Neural progenitor cell (in vitro differentiated cells): ENCODE measurements around the gene PMPCA. TPM values are rescaled to one million over a fixed set of nuclear protein-coding genes. Genes with fewer than 3 reads are reported as not detected.
A peak's percentile ranks its signal among the peaks of the same experiment; 100 is the strongest.

Experiments used
- DNase-seq: peaks from one replicate; pipeline ENCODE4 v3.0.0-alpha.2; 2016; ENCODE audit warnings: low spot score
- H2AFZ ChIP-seq: fragments of 200-600 bp; sonication (generic); replicated peaks from 2 replicates; pipeline ENCODE4 v1.6.1; 2016; ENCODE audit warnings: antibody characterized with exemption
- H3F3A ChIP-seq: fragments of 200-600 bp; sonication (generic); 2 replicates; pipeline ENCODE4 v1.6.1; 2016; ENCODE audit warnings: antibody characterized with exemption, low read depth
- H3K27ac ChIP-seq: fragments of 200-600 bp; sonication (generic); 2 replicates; pipeline ENCODE4 v1.5.1; 2016; ENCODE audit warnings: mild to moderate bottlenecking
- H3K27me3 ChIP-seq: fragments of 200-600 bp; sonication (generic); 2 replicates; pipeline ENCODE4 v1.6.1; 2016; ENCODE audit warnings: mild to moderate bottlenecking, moderate library complexity
- H3K36me3 ChIP-seq: fragments of 200-600 bp; sonication (generic); 2 replicates; pipeline ENCODE4 v1.5.1; 2016
- H3K4me1 ChIP-seq: fragments of 200-600 bp; sonication (generic); 2 replicates; pipeline ENCODE4 v1.6.1; 2016; ENCODE audit warnings: mixed run types
- H3K4me2 ChIP-seq: fragments of 200-600 bp; sonication (generic); 2 replicates; pipeline ENCODE4 v1.6.1; 2016
- H3K4me3 ChIP-seq: fragments of 200-600 bp; sonication (generic); 2 replicates; pipeline ENCODE4 v1.5.1; 2016
- H3K79me2 ChIP-seq: fragments of 200-600 bp; sonication (generic); 2 replicates; pipeline ENCODE4 v1.6.1; 2016; ENCODE audit warnings: low read depth
- H3K9ac ChIP-seq: fragments of 200-600 bp; sonication (generic); 2 replicates; pipeline ENCODE4 v1.6.1; 2016
- H3K9me3 ChIP-seq: fragments of 200-600 bp; sonication (generic); 2 replicates; pipeline ENCODE4 v1.5.1; 2016; ENCODE audit warnings: low read depth
- H4K20me1 ChIP-seq: fragments of 200-600 bp; sonication (generic); 2 replicates; pipeline ENCODE4 v1.6.1; 2016; ENCODE audit warnings: low read depth
- H3K27ac Mint-ChIP-seq: 3 replicates; pipeline ENCODE4 v1.8.0; 2021; ENCODE audit warnings: mixed read lengths
- H3K27me3 Mint-ChIP-seq: 2 replicates; pipeline ENCODE4 v1.8.0; 2022; ENCODE audit warnings: low read depth, mild to moderate bottlenecking, inconsistent platforms, moderate library complexity, mixed read lengths; ENCODE audit not compliant: insufficient read depth
- H3K36me3 Mint-ChIP-seq: 3 replicates; pipeline ENCODE4 v1.8.0; 2021; ENCODE audit warnings: mixed read lengths
- H3K4me1 Mint-ChIP-seq: 3 replicates; pipeline ENCODE4 v1.8.0; 2021; ENCODE audit warnings: mixed read lengths
- H3K4me3 Mint-ChIP-seq: 3 replicates; pipeline ENCODE4 v1.8.0; 2021; ENCODE audit warnings: mild to moderate bottlenecking, moderate library complexity, mixed read lengths
- H3K9me3 Mint-ChIP-seq: 3 replicates; pipeline ENCODE4 v1.8.0; 2020; ENCODE audit warnings: mixed read lengths
- CTCF ChIP-seq: fragments of 200-600 bp; sonication (generic); IDR thresholded peaks from 2 replicates; pipeline ENCODE4 v1.5.1; 2017; ENCODE audit warnings: antibody characterized with exemption, mild to moderate bottlenecking
- EZH2 ChIP-seq: fragments of 200-600 bp; sonication (generic); IDR thresholded peaks from 2 replicates; pipeline ENCODE4 v1.6.1; 2017; ENCODE audit warnings: antibody characterized with exemption, mild to moderate bottlenecking, moderate library complexity
- EZH2phosphoT487 ChIP-seq: fragments of 200-600 bp; sonication (generic); IDR thresholded peaks from 2 replicates; pipeline ENCODE4 v1.6.1; 2017; ENCODE audit warnings: antibody characterized with exemption
- total RNA-seq: library from RNA; depleted of rRNA; stranded (reverse); fragments of >200 nt; gene quantifications from 2 replicates; pipeline ENCODE4 v1.2.3, GENCODE V29; 2015; ENCODE audit warnings: low replicate concordance

Gene PMPCA
- total RNA-seq, 1 donor from 2014 or later = 51.3 TPM

GRCh38 chr9:136362450-136362784 lies 48.0 kb upstream of the PMPCA start:
- Histone ChIP-seq H3K9ac (no peak overlapping the region), H3K27ac (no peak overlapping the region), H4K20me1 (peaks cover 10% of the 10 kb centered on the region), H3K9me3 (no peaks in the 10 kb centered on the region), H3K36me3 (no peaks in the 10 kb centered on the region), H2AFZ (no peak overlapping the region), H3K4me2 (no peak overlapping the region), H3K4me1 (no peaks in the 10 kb centered on the region), H3K79me2 (no peaks in the 10 kb centered on the region), H3K27me3 (no peaks in the 10 kb centered on the region), H3K4me3 (no peak overlapping the region), H3F3A (no peaks in the 10 kb centered on the region)
- no peaks in the 10 kb centered on the region for H3K9me3 Mint-ChIP-seq
- no peak for DNase-seq
- H3K4me3 Mint-ChIP-seq = peak overlapping the region; percentile 86
- peaks cover 4% of the 10 kb centered on the region for H3K4me1 Mint-ChIP-seq
- no peak overlapping the region for H3K27ac Mint-ChIP-seq
- peaks cover 6% of the 10 kb centered on the region for H3K27me3 Mint-ChIP-seq
- no peak for TF ChIP-seq CTCF
- TF ChIP-seq EZH2 = no peak
- no peak for TF ChIP-seq EZH2phosphoT487
- H3K36me3 Mint-ChIP-seq = no peaks in the 10 kb centered on the region

- TF ChIP-seq CTCF = peak; percentile 91
- TF ChIP-seq EZH2 = no peak
- no peaks in the 10 kb centered on the region for H3K9me3 Mint-ChIP-seq
- Histone ChIP-seq H3F3A (no peaks in the 10 kb centered on the region), H2AFZ (no peak within 1 kb of the TSS), H3K4me1 (no peaks in the 10 kb centered on the region), H4K20me1 (peaks cover 10% of the 10 kb centered on the region), H3K79me2 (no peaks in the 10 kb centered on the region), H3K4me3 (peak within 1 kb of the TSS; percentile 97), H3K9ac (no peak within 1 kb of the TSS), H3K27me3 (no peaks in the 10 kb centered on the region), H3K27ac (peak within 1 kb of the TSS; percentile 86), H3K9me3 (no peaks in the 10 kb centered on the region), H3K4me2 (peak within 1 kb of the TSS; percentile 84), H3K36me3 (no peaks in the 10 kb centered on the region)
- DNase-seq = peak; percentile 96
- peaks cover 6% of the 10 kb centered on the region for H3K27me3 Mint-ChIP-seq
- no peak within 1 kb of the TSS for H3K27ac Mint-ChIP-seq
- no peaks in the 10 kb centered on the region for H3K36me3 Mint-ChIP-seq
- peaks cover 4% of the 10 kb centered on the region for H3K4me1 Mint-ChIP-seq
- H3K4me3 Mint-ChIP-seq = peak within 1 kb of the TSS; percentile 86
Measured at GRCh38 chr9:136363106-136363948, 47.1 kb upstream of the PMPCA start, which contains the start of gene DNLZ. DNLZ (minus strand) TSS chr9:136363744; CDS start chr9:136363714, 30 bp downstream.

GRCh38 chr9:136363949-136364748 lies 46.3 kb upstream of the PMPCA start:
- H3K9me3 Mint-ChIP-seq = no peaks in the 10 kb centered on the region
- H3K36me3 ChIP-seq = no peaks in the 10 kb centered on the region
- peaks cover 10% of the 10 kb centered on the region for H4K20me1 ChIP-seq
- TF ChIP-seq CTCF (no peak), EZH2phosphoT487 (no peak), EZH2 (no peak)
- H3K27me3 ChIP-seq = no peaks in the 10 kb centered on the region
- no peaks in the 10 kb centered on the region for H3K36me3 Mint-ChIP-seq
- H3K9me3 ChIP-seq = no peaks in the 10 kb centered on the region
- no peak overlapping the region for H2AFZ ChIP-seq
- peaks cover 6% of the 10 kb centered on the region for H3K27me3 Mint-ChIP-seq
- no peak overlapping the region for H3K27ac Mint-ChIP-seq
- DNase-seq = no peak
- no peak overlapping the region for H3K4me3 ChIP-seq
- no peak overlapping the region for H3K9ac ChIP-seq
- no peak overlapping the region for H3K27ac ChIP-seq
- peak overlapping the region; percentile 77 for H3K4me3 Mint-ChIP-seq
- H3K79me2 ChIP-seq = no peaks in the 10 kb centered on the region
- H3K4me2 ChIP-seq = no peak overlapping the region
- H3F3A ChIP-seq = no peaks in the 10 kb centered on the region
- H3K4me1 Mint-ChIP-seq = peaks cover 4% of the 10 kb centered on the region
- H3K4me1 ChIP-seq = no peaks in the 10 kb centered on the region
